ENCODE results near the gene ITIH3.
A peak's percentile ranks its signal among the peaks of the same experiment; 100 is the strongest.

- TF ChIP-seq POLR2AphosphoS5 (IDR thresholded peaks at IDR 0.05; ENCODE audit: low read depth, low read length) (no peak), CTCF (IDR thresholded peaks at IDR 0.05) (peak; percentile 72), TCF7L2 (IDR thresholded peaks at IDR 0.05; ENCODE audit: low read depth, low read length) (no peak)
Measured at GRCh38 chr3:52851348-52851747, 56.8 kb downstream of the ITIH3 start.
